ENCODE data around the gene MCCC1.

- TF ChIP-seq CTCF (conservative IDR thresholded peaks at IDR 0.05; ENCODE audit: low read length), result no peak
- no peak for TF ChIP-seq EZH2phosphoT487 (IDR thresholded peaks at IDR 0.05; ENCODE audit: borderline replicate concordance)
Observed at GRCh38 chr3:183064475-183064874, 34.8 kb downstream of the MCCC1 start.
